Neural progenitor cell (in vitro differentiated cells): Measurements from ENCODE around the gene PPM1H. TPM values are rescaled to one million over a fixed set of nuclear protein-coding genes. Genes with fewer than 3 reads are reported as not detected.

ENCODE experiments used
- DNase-seq: peaks from one replicate; pipeline ENCODE4 v3.0.0-alpha.2; 2016; ENCODE audit warnings: low spot score
- H2AFZ ChIP-seq: fragments of 200-600 bp; sonication (generic); replicated peaks from 2 replicates; pipeline ENCODE4 v1.6.1; 2016; ENCODE audit warnings: antibody characterized with exemption
- H3F3A ChIP-seq: fragments of 200-600 bp; sonication (generic); 2 replicates; pipeline ENCODE4 v1.6.1; 2016; ENCODE audit warnings: antibody characterized with exemption, low read depth
- H3K27ac ChIP-seq: fragments of 200-600 bp; sonication (generic); 2 replicates; pipeline ENCODE4 v1.5.1; 2016; ENCODE audit warnings: mild to moderate bottlenecking
- H3K27me3 ChIP-seq: fragments of 200-600 bp; sonication (generic); 2 replicates; pipeline ENCODE4 v1.6.1; 2016; ENCODE audit warnings: mild to moderate bottlenecking, moderate library complexity
- H3K36me3 ChIP-seq: fragments of 200-600 bp; sonication (generic); 2 replicates; pipeline ENCODE4 v1.5.1; 2016
- H3K4me1 ChIP-seq: fragments of 200-600 bp; sonication (generic); 2 replicates; pipeline ENCODE4 v1.6.1; 2016; ENCODE audit warnings: mixed run types
- H3K4me2 ChIP-seq: fragments of 200-600 bp; sonication (generic); 2 replicates; pipeline ENCODE4 v1.6.1; 2016
- H3K4me3 ChIP-seq: fragments of 200-600 bp; sonication (generic); 2 replicates; pipeline ENCODE4 v1.5.1; 2016
- H3K79me2 ChIP-seq: fragments of 200-600 bp; sonication (generic); 2 replicates; pipeline ENCODE4 v1.6.1; 2016; ENCODE audit warnings: low read depth
- H3K9ac ChIP-seq: fragments of 200-600 bp; sonication (generic); 2 replicates; pipeline ENCODE4 v1.6.1; 2016
- H3K9me3 ChIP-seq: fragments of 200-600 bp; sonication (generic); 2 replicates; pipeline ENCODE4 v1.5.1; 2016; ENCODE audit warnings: low read depth
- H4K20me1 ChIP-seq: fragments of 200-600 bp; sonication (generic); 2 replicates; pipeline ENCODE4 v1.6.1; 2016; ENCODE audit warnings: low read depth
- H3K27ac Mint-ChIP-seq: 3 replicates; pipeline ENCODE4 v1.8.0; 2021; ENCODE audit warnings: mixed read lengths
- H3K27me3 Mint-ChIP-seq: 2 replicates; pipeline ENCODE4 v1.8.0; 2022; ENCODE audit warnings: low read depth, mild to moderate bottlenecking, inconsistent platforms, moderate library complexity, mixed read lengths; ENCODE audit not compliant: insufficient read depth
- H3K36me3 Mint-ChIP-seq: 3 replicates; pipeline ENCODE4 v1.8.0; 2021; ENCODE audit warnings: mixed read lengths
- H3K4me1 Mint-ChIP-seq: 3 replicates; pipeline ENCODE4 v1.8.0; 2021; ENCODE audit warnings: mixed read lengths
- H3K4me3 Mint-ChIP-seq: 3 replicates; pipeline ENCODE4 v1.8.0; 2021; ENCODE audit warnings: mild to moderate bottlenecking, moderate library complexity, mixed read lengths
- H3K9me3 Mint-ChIP-seq: 3 replicates; pipeline ENCODE4 v1.8.0; 2020; ENCODE audit warnings: mixed read lengths
- CTCF ChIP-seq: fragments of 200-600 bp; sonication (generic); IDR thresholded peaks from 2 replicates; pipeline ENCODE4 v1.5.1; 2017; ENCODE audit warnings: antibody characterized with exemption, mild to moderate bottlenecking
- EZH2 ChIP-seq: fragments of 200-600 bp; sonication (generic); IDR thresholded peaks from 2 replicates; pipeline ENCODE4 v1.6.1; 2017; ENCODE audit warnings: antibody characterized with exemption, mild to moderate bottlenecking, moderate library complexity
- EZH2phosphoT487 ChIP-seq: fragments of 200-600 bp; sonication (generic); IDR thresholded peaks from 2 replicates; pipeline ENCODE4 v1.6.1; 2017; ENCODE audit warnings: antibody characterized with exemption
- total RNA-seq: library from RNA; depleted of rRNA; stranded (reverse); fragments of >200 nt; gene quantifications from 2 replicates; pipeline ENCODE4 v1.2.3, GENCODE V29; 2015; ENCODE audit warnings: low replicate concordance

The PPM1H gene
- total RNA-seq, 1 donor from 2014 or later: 4.6 TPM

- H3K27me3 ChIP-seq: no peaks in the 10 kb centered on the region
- no peak overlapping the region for H3K9ac ChIP-seq
Observed at GRCh38 chr12:62917926-62918325, 17.0 kb downstream of the PPM1H start.

GRCh38 chr12:62916632-62917425 is 18.1 kb downstream of the PPM1H start:
- Histone ChIP-seq H2AFZ (no peak overlapping the region), H3K4me1 (no peaks in the 10 kb centered on the region), H4K20me1 (no peaks in the 10 kb centered on the region), H3K9me3 (no peaks in the 10 kb centered on the region), H3K27me3 (no peaks in the 10 kb centered on the region), H3F3A (no peaks in the 10 kb centered on the region), H3K4me3 (no peak overlapping the region), H3K27ac (no peak overlapping the region), H3K4me2 (no peak overlapping the region), H3K79me2 (no peaks in the 10 kb centered on the region), H3K36me3 (no peaks in the 10 kb centered on the region), H3K9ac (no peak overlapping the region)
- no peak overlapping the region for H3K27ac Mint-ChIP-seq
- no peak for TF ChIP-seq CTCF
- no peak for TF ChIP-seq EZH2phosphoT487
- no peak for TF ChIP-seq EZH2
- H3K4me3 Mint-ChIP-seq: no peak overlapping the region
- peaks cover 12% of the 10 kb centered on the region for H3K36me3 Mint-ChIP-seq
- DNase-seq: no peak
- H3K27me3 Mint-ChIP-seq: peaks cover 9% of the 10 kb centered on the region
- no peaks in the 10 kb centered on the region for H3K9me3 Mint-ChIP-seq
- H3K4me1 Mint-ChIP-seq: peaks cover 40% of the 10 kb centered on the region

More at GRCh38 chr12:62917926-62918325, 17.0 kb downstream of the PPM1H start:
- no peaks in the 10 kb centered on the region for H3K9me3 ChIP-seq
- Mint-ChIP-seq H3K9me3 (no peaks in the 10 kb centered on the region), H3K4me3 (no peak overlapping the region), H3K36me3 (peaks cover 9% of the 10 kb centered on the region), H3K27me3 (peaks cover 7% of the 10 kb centered on the region), H3K27ac (no peak overlapping the region), H3K4me1 (peaks cover 43% of the 10 kb centered on the region)
- DNase-seq: no peak
- H3K4me2 ChIP-seq: no peak overlapping the region
- no peak overlapping the region for H2AFZ ChIP-seq
- H4K20me1 ChIP-seq: no peaks in the 10 kb centered on the region
- H3K27ac ChIP-seq: no peak overlapping the region
- H3F3A ChIP-seq: no peaks in the 10 kb centered on the region
- H3K4me1 ChIP-seq: no peaks in the 10 kb centered on the region
- TF ChIP-seq EZH2: no peak
- TF ChIP-seq CTCF: no peak
- no peak for TF ChIP-seq EZH2phosphoT487
- no peak overlapping the region for H3K4me3 ChIP-seq
- H3K79me2 ChIP-seq: no peaks in the 10 kb centered on the region
- H3K36me3 ChIP-seq: no peaks in the 10 kb centered on the region

- peaks cover 10% of the 10 kb centered on the region for H3K36me3 Mint-ChIP-seq
- Histone ChIP-seq H3K79me2 (no peaks in the 10 kb centered on the region), H3K27ac (no peak overlapping the region), H3K9ac (no peak overlapping the region), H2AFZ (no peak overlapping the region), H3K4me3 (no peak overlapping the region), H3K9me3 (no peaks in the 10 kb centered on the region), H3F3A (no peaks in the 10 kb centered on the region), H4K20me1 (no peaks in the 10 kb centered on the region), H3K4me1 (no peaks in the 10 kb centered on the region), H3K27me3 (no peaks in the 10 kb centered on the region), H3K36me3 (no peaks in the 10 kb centered on the region), H3K4me2 (no peak overlapping the region)
- H3K27ac Mint-ChIP-seq: peak overlapping the region; percentile 62
- TF ChIP-seq EZH2phosphoT487 (no peak), CTCF (no peak), EZH2 (no peak)
- H3K4me3 Mint-ChIP-seq: no peak overlapping the region
- peaks cover 55% of the 10 kb centered on the region for H3K4me1 Mint-ChIP-seq
- no peak for DNase-seq
- H3K9me3 Mint-ChIP-seq: no peaks in the 10 kb centered on the region
- H3K27me3 Mint-ChIP-seq: peaks cover 5% of the 10 kb centered on the region
Observed at GRCh38 chr12:62915204-62915529, 19.8 kb downstream of the PPM1H start.
